CD8-positive, alpha-beta memory T cell (primary cell): Measurements from ENCODE around the gene TPH1. TPM values are rescaled to one million over a fixed set of nuclear protein-coding genes. Genes with fewer than 3 reads are reported as not detected.

Experiments used
- polyA plus RNA-seq: library from polyadenylated mRNA; unstranded; fragments of 300-500 nt; fragmentation: Illumina TruSeq; gene quantifications from one replicate; pipeline ENCODE4 v1.2.3, GENCODE V29; 2021
- total RNA-seq, 2 experiments: library from RNA; stranded (reverse); gene quantifications; one replicate each; pipeline ENCODE4 v1.2.3, GENCODE V29; 2021

Gene TPH1
- total and polyA plus RNA-seq, 3 experiments from 2014 or later = 0.03 to 0.53 (median 0.20) TPM

Other genes with a start within 250 kb of the TPH1 start
- 10 to 100 TPM; 30.0 to 34.5 TPM for gene SERGEF, start 33.2 kb downstream of the TPH1 start, total RNA-seq
- 69.3 TPM for gene SERGEF, start 33.2 kb downstream of the TPH1 start, polyA plus RNA-seq
- gene SAAL1, start 59.8 kb upstream of the TPH1 start, total RNA-seq = 10 to 100 TPM; 42.3 to 46.5 TPM
- gene SAAL1, start 59.8 kb upstream of the TPH1 start, polyA plus RNA-seq = 13.3 TPM
- gene MRGPRX3, start 86.3 kb upstream of the TPH1 start, total RNA-seq = not detected
- not detected for gene MRGPRX3, start 86.3 kb upstream of the TPH1 start, polyA plus RNA-seq
- gene MRGPRX4, start 126.6 kb upstream of the TPH1 start, total RNA-seq = not detected
- not detected for gene MRGPRX4, start 126.6 kb upstream of the TPH1 start, polyA plus RNA-seq
- gene SAA4, start 190.5 kb upstream of the TPH1 start, total RNA-seq = not detected
- gene SAA4, start 190.5 kb upstream of the TPH1 start, polyA plus RNA-seq = not detected
- not detected for gene SAA2, start 202.4 kb upstream of the TPH1 start, total RNA-seq
- gene SAA2, start 202.4 kb upstream of the TPH1 start, polyA plus RNA-seq = not detected
- not detected for gene SAA1, start 220.0 kb upstream of the TPH1 start, total RNA-seq
- gene SAA1, start 220.0 kb upstream of the TPH1 start, polyA plus RNA-seq = not detected